Measurements from ENCODE around the gene APPBP2. TPM values are rescaled to one million over a fixed set of nuclear protein-coding genes. Genes with fewer than 3 reads are reported as not detected.
A peak's percentile ranks its signal among the peaks of the same experiment; 100 is the strongest.

Gene APPBP2
- total and polyA plus RNA-seq, 10 donors: 4.1 to 49.8 (median 30.8) TPM

GRCh38 chr17:60526726-60527125, 684 bp upstream of the APPBP2 start:
- Histone ChIP-seq H3K27me3 (replicated peaks in 1 of 7) (no peaks in the 10 kb centered on the region), H3K36me3 (peaks cover 0 to 4% (median 0%) of the 10 kb centered on the region in 6 donors), H3K4me1 (peaks cover 20 to 49% (median 45%) of the 10 kb centered on the region in 6 donors), H3K4me3 (peak overlapping the region; percentile 71 to 96 (median 87)), H3K27ac (peak overlapping the region in 7 of 8 donors; percentile 98 to 100 (median 100)), H3K9me3 (no peaks in the 10 kb centered on the region)
- TF ChIP-seq, protein P1, sequence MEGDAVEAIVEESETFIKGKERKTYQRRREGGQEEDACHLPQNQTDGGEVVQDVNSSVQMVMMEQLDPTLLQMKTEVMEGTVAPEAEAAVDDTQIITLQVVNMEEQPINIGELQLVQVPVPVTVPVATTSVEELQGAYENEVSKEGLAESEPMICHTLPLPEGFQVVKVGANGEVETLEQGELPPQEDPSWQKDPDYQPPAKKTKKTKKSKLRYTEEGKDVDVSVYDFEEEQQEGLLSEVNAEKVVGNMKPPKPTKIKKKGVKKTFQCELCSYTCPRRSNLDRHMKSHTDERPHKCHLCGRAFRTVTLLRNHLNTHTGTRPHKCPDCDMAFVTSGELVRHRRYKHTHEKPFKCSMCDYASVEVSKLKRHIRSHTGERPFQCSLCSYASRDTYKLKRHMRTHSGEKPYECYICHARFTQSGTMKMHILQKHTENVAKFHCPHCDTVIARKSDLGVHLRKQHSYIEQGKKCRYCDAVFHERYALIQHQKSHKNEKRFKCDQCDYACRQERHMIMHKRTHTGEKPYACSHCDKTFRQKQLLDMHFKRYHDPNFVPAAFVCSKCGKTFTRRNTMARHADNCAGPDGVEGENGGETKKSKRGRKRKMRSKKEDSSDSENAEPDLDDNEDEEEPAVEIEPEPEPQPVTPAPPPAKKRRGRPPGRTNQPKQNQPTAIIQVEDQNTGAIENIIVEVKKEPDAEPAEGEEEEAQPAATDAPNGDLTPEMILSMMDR (IDR thresholded peaks at IDR 0.05 in 8 of 11, conservative IDR thresholded peaks at IDR 0.05 in 3 of 11): no peak
- TF ChIP-seq POLR2AphosphoS5 (IDR thresholded peaks at IDR 0.05) (no peak), POLR2A (IDR thresholded peaks at IDR 0.05) (no peak)
- intact Hi-C loops (cut with DNase I; ENCODE audit: low total_unique reads): no loop called here
- WGBS, 5 donors: 11 to 19% (median 16%) methylated on average over 6 of the region's 6 CpGs
- no peak for DNase-seq

DNA sequence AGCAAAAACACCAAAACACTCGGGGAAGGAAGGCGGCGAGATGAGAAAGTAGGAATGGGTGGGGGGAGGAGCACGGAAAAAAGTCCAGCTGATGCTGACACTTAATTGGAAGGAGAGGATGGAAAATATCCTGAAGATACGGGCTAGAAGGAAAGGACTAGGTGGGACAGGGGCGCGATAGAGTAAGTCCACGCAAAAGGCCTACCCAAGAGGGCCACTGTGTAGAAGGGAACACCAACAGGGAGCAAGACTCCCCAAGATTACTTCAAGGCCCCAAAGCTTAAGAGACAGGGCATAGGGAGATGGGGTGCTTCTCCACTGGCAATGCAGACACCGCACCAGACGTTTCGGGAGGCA, 736 bp downstream of the APPBP2 start:
- Histone ChIP-seq H3K4me3 (peak overlapping the region; percentile 71 to 96 (median 87)), H3K27ac (peak overlapping the region; percentile 96 to 100 (median 100)), H3K36me3 (peaks cover 0 to 9% (median 3%) of the 10 kb centered on the region in 6 donors), H3K27me3 (replicated peaks in 1 of 7) (no peaks in the 10 kb centered on the region), H3K4me1 (peaks cover 24 to 61% (median 52%) of the 10 kb centered on the region in 6 donors), H3K9me3 (no peaks in the 10 kb centered on the region)
- no peak for DNase-seq
- 0 to 1% (median 0%) methylated on average over 11 of the region's 11 CpGs for WGBS, 5 donors
- intact Hi-C loops (cut with DNase I; ENCODE audit: low total_unique reads): no loop called here
- TF ChIP-seq, protein P1 (IDR thresholded peaks at IDR 0.05 in 8 of 11, conservative IDR thresholded peaks at IDR 0.05 in 3 of 11): no peak
- TF ChIP-seq POLR2AphosphoS5 (IDR thresholded peaks at IDR 0.05) (no peak), POLR2A (IDR thresholded peaks at IDR 0.05) (no peak)

DNA sequence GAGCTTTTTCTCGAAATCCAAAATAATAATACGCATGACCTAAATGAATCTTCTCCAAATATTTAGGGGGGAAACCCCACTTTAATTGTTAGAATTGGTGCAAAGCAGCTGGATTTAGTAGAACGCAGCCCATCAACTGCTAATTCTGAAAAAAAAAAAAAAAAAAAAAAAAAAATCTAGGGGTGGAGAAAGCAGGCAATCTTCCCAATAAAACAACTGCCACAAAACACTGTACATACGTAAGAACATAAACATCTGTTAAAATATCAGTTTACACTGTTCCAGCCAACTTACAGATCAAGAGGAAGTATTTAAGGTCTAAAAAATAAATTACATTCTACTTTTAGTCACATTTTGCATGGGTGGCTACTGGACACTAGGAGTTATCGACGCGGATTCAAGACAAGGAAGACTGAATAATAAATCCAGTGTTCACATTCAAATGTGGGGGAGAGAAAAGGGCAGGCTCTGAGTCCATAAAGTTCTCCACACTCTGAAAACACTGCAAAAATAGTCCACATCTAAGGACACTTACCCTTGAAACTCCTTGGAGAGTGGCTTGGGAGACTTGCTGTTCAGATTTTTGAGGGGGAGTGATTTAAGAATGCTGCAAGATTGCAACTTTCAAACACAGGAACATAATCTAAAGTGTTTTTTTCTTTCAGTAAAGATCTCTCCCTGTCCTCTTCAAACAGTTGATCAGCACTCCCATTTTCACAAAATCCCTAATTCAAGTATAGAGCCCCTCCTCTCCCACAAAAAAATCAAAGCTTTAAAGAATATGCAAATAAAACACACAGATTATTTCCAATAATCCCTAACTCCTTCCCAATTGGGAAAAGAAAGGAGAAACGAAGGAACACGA, 1.3 kb downstream of the APPBP2 start:
- Histone ChIP-seq H3K4me1 (peaks cover 24 to 61% (median 52%) of the 10 kb centered on the region in 6 donors), H3K27ac (peak overlapping the region; percentile 96 to 100 (median 100)), H3K4me3 (peak overlapping the region; percentile 71 to 96 (median 87)), H3K36me3 (peaks cover 0 to 15% (median 7%) of the 10 kb centered on the region in 6 donors), H3K27me3 (replicated peaks in 1 of 7) (no peaks in the 10 kb centered on the region), H3K9me3 (no peaks in the 10 kb centered on the region)
- DNase-seq: no peak
- 30 to 34% (median 32%) methylated on average over 9 of the region's 9 CpGs for WGBS, 5 donors
- TF ChIP-seq, protein P1 (IDR thresholded peaks at IDR 0.05 in 8 of 11, conservative IDR thresholded peaks at IDR 0.05 in 3 of 11): peak in 1 of 11 experiments; percentile 7
- TF ChIP-seq POLR2A (IDR thresholded peaks at IDR 0.05): no peak
- intact Hi-C loops (cut with DNase I; ENCODE audit: low total_unique reads): no loop called here

GRCh38 chr17:60523822-60524221, 2.2 kb downstream of the APPBP2 start:
- intact Hi-C loops (cut with DNase I; ENCODE audit: low total_unique reads): no loop called here
- 20 to 43% (median 28%) methylated on average over 1 of the region's 1 CpG for WGBS, 5 donors
- no peak for TF ChIP-seq POLR2A (IDR thresholded peaks at IDR 0.05)
- TF ChIP-seq, protein P1 (IDR thresholded peaks at IDR 0.05 in 8 of 11, conservative IDR thresholded peaks at IDR 0.05 in 3 of 11): no peak
- TF ChIP-seq POLR2AphosphoS5 (IDR thresholded peaks at IDR 0.05): no peak
- H3K27me3 ChIP-seq (replicated peaks in 1 of 7): no peaks in the 10 kb centered on the region
- no peaks in the 10 kb centered on the region for H3K9me3 ChIP-seq
- peak overlapping the region in 1 of 8 donors; percentile 98 for H3K27ac ChIP-seq
- no peak for DNase-seq
- peak overlapping the region in 5 of 8 donors; percentile 78 to 96 (median 92) for H3K4me3 ChIP-seq
- peaks cover 24 to 67% (median 52%) of the 10 kb centered on the region in 6 donors for H3K4me1 ChIP-seq
- H3K36me3 ChIP-seq: peaks cover 0 to 24% (median 12%) of the 10 kb centered on the region in 6 donors

Data from spleen (tissue), 11 donors.